Stimulated activated CD4-positive, alpha-beta T cell treated with anti-CD3 and anti-CD28 coated beads, TNF-alpha, amount 100 ng/mL, for 48 hours (primary cell): Measurements from ENCODE around the gene CMKLR1.

Source experiments
- DNase-seq, 3 donors: peaks; one replicate each; pipeline ENCODE4 v3.0.0-alpha.2; 2020; ENCODE audit warnings: low read depth in 3 of 3

Gene CMKLR1

DNA sequence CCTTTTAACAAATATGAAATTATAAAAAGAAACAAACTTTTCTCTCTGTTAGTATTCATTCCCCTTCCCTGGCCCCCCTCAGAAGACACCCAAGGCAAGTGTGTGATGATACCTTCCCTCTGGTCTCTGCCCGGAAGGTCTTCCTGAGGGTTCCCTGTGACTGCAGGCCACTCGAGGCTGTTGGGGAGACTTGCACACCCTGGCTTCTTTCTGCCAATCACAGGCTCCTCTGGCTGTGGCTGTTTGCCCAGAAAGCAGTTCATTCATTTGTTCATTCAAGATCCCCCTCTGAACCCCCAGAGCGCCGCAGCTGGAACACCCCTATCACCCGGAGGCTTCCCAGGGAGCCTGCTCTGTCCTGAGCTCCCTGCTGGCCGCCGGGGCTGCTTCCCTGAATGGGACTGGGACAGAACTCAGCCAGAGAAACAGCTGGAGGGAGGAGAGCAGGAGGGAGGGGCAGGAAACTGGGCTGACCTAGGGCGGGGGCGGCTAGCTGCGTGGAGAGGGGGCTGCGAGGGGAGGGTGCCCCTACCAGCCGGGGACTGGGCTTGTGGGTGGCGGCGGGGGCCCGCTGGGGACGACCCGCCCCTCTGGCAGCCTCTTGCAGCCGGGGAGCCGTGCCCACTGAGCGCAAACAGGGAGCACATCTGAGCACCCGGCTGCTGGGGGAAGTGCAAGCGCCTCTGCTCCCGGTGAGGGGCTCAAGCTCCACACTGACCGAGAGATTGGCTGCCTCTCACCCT lies at the start of gene CMKLR1:
CMKLR1 (minus strand) TSS at position 397 of the 743 bp plus-strand sequence. CDS start 45,720 bp downstream, outside the sequence.
- DNase-seq: no peak

DNA sequence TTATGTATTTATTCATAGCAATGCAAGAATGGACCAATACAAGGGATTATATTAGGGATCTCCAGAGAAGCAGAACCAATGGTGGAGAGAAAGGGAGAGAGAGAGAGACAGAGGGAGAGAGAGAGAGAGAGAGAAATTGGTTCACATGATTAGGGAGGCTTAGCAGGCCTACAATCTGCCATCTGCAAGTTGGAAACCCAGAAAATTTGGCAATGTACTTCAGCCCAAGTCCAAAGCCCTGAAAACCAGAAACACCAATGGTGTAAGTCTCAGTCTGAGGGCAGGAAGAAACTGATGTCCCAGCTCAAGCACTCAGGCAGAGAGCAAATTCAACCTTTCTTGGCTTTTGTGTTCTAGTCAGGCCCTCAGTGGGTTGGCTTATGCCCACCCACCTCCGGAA lies 48.7 kb upstream of the CMKLR1 start:
- no peak for DNase-seq

- no peak for DNase-seq
These were observed 47.7 kb upstream of the CMKLR1 start for GRCh38 chr12:108386709-108387360.

GRCh38 chr12:108382437-108382801 lies 43.3 kb upstream of the CMKLR1 start:
- DNase-seq: no peak

DNA sequence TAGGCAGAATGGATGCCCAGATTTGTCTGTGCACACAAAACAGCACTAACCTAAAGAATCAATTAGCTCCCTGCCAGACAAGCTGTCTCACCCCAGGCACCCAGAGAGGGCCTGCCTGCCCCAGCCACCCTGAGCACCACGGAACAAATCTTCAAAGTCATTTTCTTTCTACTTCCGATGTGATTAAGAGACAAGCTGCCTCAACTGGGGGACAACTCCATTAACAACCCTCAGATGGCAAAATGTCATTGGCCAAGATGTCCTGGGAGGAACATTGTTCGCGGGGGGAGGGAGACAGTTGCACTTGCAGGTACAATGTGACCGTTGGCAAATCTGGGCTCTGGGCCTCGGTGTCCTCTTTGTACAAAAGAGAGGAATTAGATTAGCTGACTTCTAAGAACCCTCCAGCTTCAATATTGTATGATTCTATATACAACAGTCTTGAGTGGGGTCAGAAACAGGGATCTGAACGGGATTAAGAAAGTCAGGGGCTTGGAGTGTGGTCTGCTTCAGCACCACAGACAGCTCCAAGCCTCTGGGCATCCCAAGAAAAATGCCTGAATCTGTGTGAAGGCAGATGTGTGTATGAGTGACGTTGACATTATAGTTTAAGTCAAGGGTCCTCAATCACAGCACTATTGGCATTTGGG lies 42.8 kb upstream of the CMKLR1 start:
- no peak for DNase-seq

GRCh38 chr12:108380382-108380781 lies 41.3 kb upstream of the CMKLR1 start:
- DNase-seq: no peak

DNA sequence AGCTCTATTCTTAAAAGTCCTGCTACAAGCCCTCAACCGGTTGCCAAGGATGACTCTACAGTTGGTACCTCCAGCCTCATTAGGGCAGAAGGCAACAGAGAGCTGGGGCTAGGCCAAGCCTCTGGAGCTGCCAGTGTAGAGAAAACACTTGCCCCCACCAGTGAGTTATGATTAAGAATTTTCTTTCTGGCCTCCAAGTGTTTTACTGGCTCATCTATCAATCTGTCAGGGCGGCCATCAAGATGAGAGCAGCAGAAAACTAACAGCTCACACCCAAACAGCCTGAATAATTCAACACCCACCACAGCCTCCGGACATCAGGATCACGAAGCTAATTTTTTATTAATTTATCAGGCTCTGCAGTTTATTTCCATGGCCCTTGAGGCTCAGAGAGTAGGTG lies 40.7 kb upstream of the CMKLR1 start:
- no peak for DNase-seq

- DNase-seq: no peak
These were observed 39.8 kb upstream of the CMKLR1 start for GRCh38 chr12:108378926-108379325.

- DNase-seq: no peak
These were observed 38.1 kb upstream of the CMKLR1 start for GRCh38 chr12:108377260-108377659.

DNA sequence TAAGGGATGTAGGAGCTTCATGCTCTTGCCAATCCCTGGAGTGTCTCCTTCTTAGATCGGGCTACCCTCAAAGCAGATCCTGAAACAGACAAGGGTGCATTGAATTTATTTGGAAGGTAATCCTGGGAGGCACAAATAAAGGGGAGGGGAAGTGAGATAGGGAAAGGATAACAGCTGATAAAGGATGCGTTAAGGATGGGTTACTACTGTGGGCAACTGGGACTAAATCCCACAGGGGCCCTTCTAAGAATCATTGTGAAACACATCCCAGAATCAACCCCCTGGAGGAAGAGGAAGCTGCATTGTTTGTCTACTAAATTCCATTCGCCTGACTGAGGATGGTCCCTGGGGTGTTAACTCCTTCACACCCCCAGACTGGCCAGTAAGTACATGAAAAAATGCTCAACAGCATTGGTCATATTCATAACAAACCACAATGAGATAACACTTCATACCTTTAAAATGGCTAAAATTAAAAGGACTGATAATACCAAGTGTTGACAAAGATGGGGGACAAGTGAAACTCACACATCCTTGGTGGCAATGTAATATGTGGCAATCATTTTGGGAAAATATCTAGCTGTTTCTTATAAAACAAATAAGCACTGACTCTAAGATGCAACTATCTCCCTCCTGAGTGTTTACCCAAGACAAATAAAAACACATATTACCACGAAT lies 37.0 kb upstream of the CMKLR1 start:
- no peak for DNase-seq

GRCh38 chr12:108374596-108375320 lies 35.6 kb upstream of the CMKLR1 start:
- no peak for DNase-seq

GRCh38 chr12:108373111-108373510 lies 34.0 kb upstream of the CMKLR1 start:
- no peak for DNase-seq

DNA sequence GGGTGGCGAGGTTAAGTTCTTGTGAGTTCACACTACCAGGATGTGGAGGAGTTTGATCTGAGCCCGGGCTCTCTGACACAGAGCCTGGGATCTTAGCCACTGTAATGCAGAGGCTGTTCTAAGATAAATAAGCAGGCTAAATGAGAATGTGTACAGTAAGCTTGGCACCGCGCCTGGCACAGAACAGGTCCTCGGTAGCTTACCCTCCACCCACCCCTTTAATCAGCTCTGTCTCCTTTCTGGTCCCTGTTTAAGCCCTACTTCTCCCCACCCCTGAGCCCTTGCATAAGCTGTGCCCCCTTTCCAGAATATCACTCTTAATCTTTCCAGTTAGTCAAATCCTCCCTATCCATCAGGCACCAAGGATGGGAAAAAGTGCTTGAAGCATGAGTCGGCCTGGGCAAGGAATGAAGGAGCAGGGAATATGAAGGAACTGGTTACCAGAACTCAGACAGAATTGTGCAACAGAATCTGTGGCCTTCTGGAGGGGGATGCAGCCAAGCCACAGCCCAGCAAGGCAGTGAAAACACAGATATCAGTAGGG lies 32.8 kb upstream of the CMKLR1 start:
- no peak for DNase-seq

DNA sequence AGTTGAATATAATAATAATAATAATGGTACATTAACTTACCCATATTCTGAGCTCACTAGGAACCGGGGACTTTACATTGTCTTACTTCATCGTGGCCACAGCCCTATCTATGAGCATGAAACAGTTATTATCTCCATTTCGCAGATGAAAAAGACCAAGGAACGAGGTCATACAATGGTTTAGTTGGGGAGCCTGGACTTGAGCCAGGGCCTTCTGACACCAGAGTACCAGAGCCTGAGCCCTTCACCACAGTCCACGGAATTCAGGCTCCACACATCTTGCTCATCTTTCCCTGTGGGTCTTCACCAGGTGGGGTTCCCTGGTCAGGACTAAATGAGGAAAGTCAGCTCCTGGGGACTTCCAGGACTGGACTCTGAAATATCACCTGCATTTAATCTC lies 31.3 kb upstream of the CMKLR1 start:
- DNase-seq: no peak

GRCh38 chr12:108369736-108370396 lies 30.8 kb upstream of the CMKLR1 start:
- no peak for DNase-seq

GRCh38 chr12:108368089-108368488 lies 29.0 kb upstream of the CMKLR1 start:
- no peak for DNase-seq

DNA sequence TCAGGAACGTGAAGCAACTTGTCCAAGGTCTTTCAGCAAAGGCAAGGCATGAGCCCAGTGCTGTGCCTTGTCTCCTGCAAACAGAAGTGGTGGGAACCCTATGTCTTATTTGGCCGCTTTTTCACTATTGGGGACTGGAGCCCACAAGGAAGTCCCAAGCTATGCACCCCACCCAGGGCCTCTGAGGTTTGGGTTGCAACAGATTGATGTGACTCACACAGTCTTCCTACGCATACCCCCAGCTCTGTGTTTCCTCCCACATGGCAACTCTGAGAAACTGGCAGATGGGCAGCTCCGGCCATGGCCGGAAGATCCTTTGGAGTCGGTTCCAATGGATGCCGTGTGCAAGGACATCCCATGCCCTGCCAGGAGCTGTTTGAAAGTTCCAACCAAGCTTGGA lies 28.3 kb upstream of the CMKLR1 start:
- DNase-seq: no peak

GRCh38 chr12:108365324-108365723 lies 26.2 kb upstream of the CMKLR1 start:
- no peak for DNase-seq

DNA sequence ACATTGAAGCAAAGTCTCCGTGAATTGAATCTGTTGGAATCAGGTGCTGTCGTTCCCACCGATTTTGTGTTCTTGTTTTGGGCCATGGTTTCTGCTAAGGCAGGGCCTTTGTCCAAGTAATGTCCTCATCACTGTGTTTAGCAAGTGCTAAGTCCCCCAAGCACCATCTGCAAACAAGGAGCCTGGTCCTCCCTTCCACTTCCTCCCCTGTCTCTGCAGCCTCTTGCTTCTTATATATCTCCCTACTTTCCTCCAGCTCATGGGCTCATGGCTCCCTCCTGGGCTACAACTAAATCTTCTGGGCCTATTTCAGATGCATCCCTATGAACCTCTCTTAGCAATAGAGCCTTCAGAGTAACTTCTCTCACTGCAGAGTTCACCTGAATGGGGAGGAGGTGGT lies 25.8 kb upstream of the CMKLR1 start:
- no peak for DNase-seq

GRCh38 chr12:108363565-108363964 lies 24.5 kb upstream of the CMKLR1 start:
- no peak for DNase-seq

DNA sequence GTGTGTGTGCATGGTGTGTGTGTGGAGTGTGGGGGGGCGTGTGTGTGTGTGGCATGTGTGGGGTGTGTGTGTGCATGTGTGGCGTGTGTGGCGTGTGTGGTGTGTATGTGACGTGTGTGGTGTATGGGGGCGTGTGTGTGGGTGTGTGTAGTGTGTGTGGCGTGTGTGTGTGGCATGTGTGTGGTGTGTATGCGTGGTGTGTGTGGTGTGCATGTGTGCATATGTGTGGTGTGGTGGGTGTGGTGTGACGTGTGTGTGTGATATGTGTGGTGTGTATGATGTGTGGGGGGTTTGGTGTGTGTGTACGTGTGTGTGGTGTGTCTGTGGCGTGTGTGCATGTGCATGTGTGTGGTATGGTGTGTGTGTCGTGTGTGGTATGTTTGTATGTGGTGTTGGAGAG lies 24.1 kb upstream of the CMKLR1 start:
- no peak for DNase-seq
